Muscle of arm (tissue), 14 donors: ENCODE data around the gene EXOSC9. TPM values are rescaled to one million over a fixed set of nuclear protein-coding genes. Genes with fewer than 3 reads are reported as not detected.
A peak's percentile ranks its signal among the peaks of the same experiment; 100 is the strongest.
"Not testable (repeated sequence)": the region's sequence is repeated elsewhere in the genome, so short reads cannot be mapped to it uniquely, and the experiment has no call there.

Experiments
- DNase-seq: peaks from one replicate; pipeline ENCODE4 v3.0.0-alpha.2; 2013
- long read RNA-seq, 11 donors: transcript quantifications; one replicate each; lab custom pipeline, GENCODE V29; 2026
- polyA plus RNA-seq, 12 donors: library from polyadenylated mRNA; unstranded; fragments of 120-200 nt; gene quantifications; one replicate each; pipeline ENCODE4 v1.2.1, GENCODE V29; 2013; ENCODE audit not compliant: insufficient read length in 12 of 12

The EXOSC9 gene, protein sequence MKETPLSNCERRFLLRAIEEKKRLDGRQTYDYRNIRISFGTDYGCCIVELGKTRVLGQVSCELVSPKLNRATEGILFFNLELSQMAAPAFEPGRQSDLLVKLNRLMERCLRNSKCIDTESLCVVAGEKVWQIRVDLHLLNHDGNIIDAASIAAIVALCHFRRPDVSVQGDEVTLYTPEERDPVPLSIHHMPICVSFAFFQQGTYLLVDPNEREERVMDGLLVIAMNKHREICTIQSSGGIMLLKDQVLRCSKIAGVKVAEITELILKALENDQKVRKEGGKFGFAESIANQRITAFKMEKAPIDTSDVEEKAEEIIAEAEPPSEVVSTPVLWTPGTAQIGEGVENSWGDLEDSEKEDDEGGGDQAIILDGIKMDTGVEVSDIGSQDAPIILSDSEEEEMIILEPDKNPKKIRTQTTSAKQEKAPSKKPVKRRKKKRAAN
- 10 to 100 TPM in 11 of 12 donors, not detected in 1; 24.0 to 58.3 (median 33.1) TPM for polyA plus RNA-seq
- long read RNA-seq, donor 1, partial matches to known transcripts = 8 of 13 reads
- long read RNA-seq, donor 1, other reads (novel, unspliced or antisense) = 0 of 13 reads
- long read RNA-seq, donor 2, partial matches to known transcripts = 11 of 30 reads
- long read RNA-seq, donor 2, other reads (novel, unspliced or antisense) = 15 of 30 reads
- long read RNA-seq, donor 3, partial matches to known transcripts = 0 of 2 reads
- long read RNA-seq, donor 3, other reads (novel, unspliced or antisense) = 0 of 2 reads
- long read RNA-seq, donor 4, partial matches to known transcripts = 0 of 1 reads
- long read RNA-seq, donor 4, other reads (novel, unspliced or antisense) = 0 of 1 reads
- long read RNA-seq, donor 5, transcript EXOSC9-201 (12 exons, 1,481 nt) = major isoform, 5 of 59 reads
- long read RNA-seq, donor 5, partial matches to known transcripts = 31 of 59 reads
- long read RNA-seq, donor 5, other reads (novel, unspliced or antisense) = 23 of 59 reads
- long read RNA-seq, donor 6, partial matches to known transcripts = 0 of 5 reads
- long read RNA-seq, donor 6, other reads (novel, unspliced or antisense) = 5 of 5 reads
- long read RNA-seq, donor 7, partial matches to known transcripts = 0 of 1 reads
- long read RNA-seq, donor 7, other reads (novel, unspliced or antisense) = 0 of 1 reads
- long read RNA-seq, donor 8, transcript EXOSC9-201 (12 exons, 1,481 nt) = major isoform, 8 of 16 reads
- long read RNA-seq, donor 8, partial matches to known transcripts = 8 of 16 reads
- long read RNA-seq, donor 8, other reads (novel, unspliced or antisense) = 0 of 16 reads
- long read RNA-seq, donor 9, partial matches to known transcripts = 6 of 9 reads
- long read RNA-seq, donor 9, other reads (novel, unspliced or antisense) = 0 of 9 reads
- long read RNA-seq, donor 10, transcript EXOSC9-201 (12 exons, 1,481 nt) = major isoform, 5 of 8 reads
- long read RNA-seq, donor 10, partial matches to known transcripts = 0 of 8 reads
- long read RNA-seq, donor 10, other reads (novel, unspliced or antisense) = 0 of 8 reads
- long read RNA-seq, donor 11, partial matches to known transcripts = 0 of 1 reads
- long read RNA-seq, donor 11, other reads (novel, unspliced or antisense) = 0 of 1 reads

DNA sequence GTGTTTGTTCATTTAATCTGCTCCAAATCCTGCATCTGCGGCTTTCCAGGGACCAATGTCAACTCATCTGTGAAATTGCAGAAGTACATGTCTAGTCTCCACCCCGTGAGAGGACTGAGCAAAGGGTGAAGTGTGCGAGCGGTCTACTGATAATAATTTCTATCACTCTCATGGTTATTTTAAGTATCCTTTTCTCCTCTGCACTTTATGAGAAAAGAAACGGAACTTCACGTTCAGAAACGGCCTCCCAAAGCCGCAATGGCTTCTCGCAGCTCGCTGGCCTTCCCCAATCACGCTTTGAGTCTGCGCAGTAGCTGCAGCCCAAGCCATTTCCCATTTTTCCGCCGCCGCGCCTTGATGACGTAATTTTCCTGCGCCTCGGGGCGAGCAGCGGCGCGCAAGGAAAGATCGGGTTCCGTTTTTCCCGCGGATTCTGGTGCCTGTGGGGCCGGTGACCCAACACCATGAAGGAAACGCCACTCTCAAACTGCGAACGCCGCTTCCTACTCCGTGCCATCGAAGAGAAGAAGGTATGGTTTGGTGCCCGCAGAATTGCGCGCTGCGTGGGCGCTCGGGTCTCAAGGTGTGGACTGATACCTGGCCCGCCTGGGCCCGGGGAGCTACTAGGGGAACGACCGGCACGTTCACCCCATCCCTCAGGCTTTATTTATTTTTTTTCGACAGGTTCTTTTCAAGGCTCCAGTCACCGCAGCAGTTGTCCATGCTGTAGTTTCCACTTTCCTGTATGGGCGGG, at the start of gene EXOSC9:
TSS of gene EXOSC9 (plus strand) at position 363 of the 754 bp plus-strand sequence. CDS start at position 465, 102 bp downstream.
- DNase-seq = peak; percentile 98

DNA sequence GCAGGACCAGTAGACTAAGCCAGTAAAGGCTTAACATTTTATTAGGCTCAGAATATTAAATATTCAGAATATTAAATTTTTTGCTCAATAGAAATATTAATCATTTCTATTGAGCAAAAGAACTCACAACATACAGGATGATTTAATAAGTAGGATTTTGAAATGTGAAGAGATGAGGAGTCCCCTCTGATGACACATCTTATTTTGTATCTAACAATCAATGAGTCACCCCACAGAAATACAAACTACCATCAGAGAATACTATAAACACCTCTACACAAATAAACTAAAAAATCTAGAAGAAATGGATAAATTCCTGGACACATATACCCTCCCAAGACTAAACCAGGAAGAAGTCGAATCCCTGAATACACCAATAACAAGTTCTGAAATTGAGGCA, 49.0 kb upstream of the EXOSC9 start:
- not testable (repeated sequence) for DNase-seq

DNA sequence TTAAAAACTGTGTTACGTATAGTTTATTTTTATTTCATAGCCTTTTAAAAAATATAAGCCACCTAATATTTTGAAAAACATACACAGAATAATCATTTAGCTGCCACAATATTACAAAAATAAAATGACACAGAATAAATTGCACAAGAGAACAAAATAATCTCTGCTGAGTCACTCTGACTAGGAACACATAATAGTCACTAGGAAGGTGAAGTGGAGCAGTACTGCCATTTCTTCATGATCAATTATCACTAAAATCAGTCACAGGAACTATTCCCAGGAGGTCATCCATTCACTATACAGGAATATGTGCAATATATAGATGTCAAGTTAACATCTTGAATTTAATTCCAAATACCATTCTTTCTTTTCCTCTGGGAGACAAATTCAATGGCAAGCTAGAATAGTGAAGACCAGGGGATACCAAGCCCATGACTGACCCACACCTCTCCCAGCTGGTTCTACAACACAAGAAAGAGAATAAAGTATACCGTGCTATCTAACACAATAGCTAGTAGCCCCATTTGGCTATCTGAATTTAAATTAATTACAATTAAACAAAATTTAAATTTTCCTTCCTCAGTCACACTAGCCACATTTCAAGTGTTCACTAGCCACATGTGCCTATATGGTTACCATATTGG, 42.1 kb upstream of the EXOSC9 start:
- DNase-seq = no peak

DNA sequence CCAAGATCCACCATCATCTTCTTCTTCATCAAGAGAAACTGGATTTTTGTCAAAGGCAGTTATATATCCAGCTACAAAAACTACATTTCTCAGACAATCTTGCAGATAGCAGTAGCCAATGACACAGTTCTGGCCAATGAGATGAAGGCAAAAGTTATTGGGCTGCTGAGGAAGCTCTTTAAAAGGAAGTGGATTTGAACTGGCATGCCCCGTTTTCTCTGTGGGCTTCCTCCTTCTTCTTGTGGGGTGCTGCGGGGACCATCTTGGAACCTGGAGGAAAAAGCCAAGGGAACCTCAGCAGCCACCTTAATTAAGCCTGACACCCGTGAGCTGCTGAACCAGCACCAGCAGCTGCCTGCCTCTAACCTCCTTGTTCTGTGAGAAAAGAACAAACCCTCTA, 40.9 kb upstream of the EXOSC9 start:
- DNase-seq = no peak

DNA sequence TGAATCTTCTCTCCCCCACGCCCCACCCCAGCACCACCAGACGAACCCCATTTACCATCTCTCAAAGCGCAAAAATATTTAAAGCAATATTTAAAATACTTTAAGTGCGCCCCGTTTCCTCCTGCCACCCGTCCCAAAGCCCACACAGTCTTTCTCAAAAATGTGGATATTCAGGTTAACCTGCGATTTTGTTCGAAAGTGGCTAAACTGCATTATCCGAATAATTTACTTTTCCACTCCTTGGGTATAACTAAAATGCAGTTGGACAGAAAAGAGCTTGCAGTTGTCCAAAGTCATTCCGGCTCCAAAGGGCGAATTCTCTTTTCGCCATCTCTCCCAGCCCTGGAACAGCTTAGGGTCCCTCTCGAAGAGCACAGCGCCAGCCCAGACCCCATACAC, 36.8 kb upstream of the EXOSC9 start:
- no peak for DNase-seq

DNA sequence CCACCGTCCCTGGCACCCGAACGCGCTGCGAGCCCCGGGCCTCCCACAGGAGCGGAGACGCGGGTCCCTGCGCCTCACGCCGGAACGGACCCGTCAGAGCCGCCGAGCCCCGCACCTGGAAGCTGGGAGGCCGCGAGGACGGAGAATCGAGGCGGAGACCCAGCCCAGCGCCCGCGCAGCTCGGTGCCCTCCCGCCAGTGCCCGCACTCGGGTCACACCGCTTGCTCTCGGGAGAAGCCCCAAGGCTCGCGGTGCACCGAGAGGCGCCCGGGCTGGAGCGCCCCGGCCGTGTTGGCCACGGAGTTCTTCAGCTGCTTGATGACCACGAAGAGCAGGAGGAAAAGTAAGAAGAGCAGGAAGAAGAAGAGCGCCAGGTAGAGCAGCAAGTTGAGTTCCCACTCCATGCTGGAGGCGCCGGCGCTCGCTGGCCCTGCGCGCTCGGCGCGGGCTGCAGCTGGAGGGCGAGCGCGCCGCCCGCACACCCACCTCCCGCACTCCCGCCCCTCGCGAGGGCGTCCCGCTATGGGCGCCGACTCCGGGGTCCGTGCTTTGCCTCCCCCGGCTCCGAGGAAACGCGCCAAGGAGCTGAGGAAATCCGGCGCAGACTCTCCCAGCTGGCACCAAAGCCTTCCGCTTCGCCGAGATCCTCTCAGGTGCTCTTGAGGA, 36.3 kb upstream of the EXOSC9 start, which contains the start of gene SMIM43:
TSS of gene SMIM43 (minus strand) at position 463 of the 666 bp plus-strand sequence. CDS start at position 404, 59 bp downstream.
- no peak for DNase-seq

DNA sequence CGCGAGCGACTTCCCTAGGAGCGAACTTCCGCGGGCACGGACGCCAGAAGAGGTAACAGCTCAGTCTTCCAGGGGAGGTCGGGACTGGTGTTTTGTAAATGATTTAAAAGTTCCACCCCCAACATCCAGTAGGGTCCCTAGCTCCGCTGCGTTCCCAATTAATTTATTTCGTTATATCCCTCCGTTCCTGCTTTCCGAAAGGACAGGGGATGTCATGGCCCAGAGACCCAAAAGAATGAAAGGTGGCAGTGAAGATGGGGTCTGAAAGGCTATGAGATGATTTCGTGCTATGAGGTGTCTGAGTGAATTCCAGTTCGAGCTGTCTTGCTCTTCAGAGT, 35.8 kb upstream of the EXOSC9 start:
- DNase-seq = no peak

DNA sequence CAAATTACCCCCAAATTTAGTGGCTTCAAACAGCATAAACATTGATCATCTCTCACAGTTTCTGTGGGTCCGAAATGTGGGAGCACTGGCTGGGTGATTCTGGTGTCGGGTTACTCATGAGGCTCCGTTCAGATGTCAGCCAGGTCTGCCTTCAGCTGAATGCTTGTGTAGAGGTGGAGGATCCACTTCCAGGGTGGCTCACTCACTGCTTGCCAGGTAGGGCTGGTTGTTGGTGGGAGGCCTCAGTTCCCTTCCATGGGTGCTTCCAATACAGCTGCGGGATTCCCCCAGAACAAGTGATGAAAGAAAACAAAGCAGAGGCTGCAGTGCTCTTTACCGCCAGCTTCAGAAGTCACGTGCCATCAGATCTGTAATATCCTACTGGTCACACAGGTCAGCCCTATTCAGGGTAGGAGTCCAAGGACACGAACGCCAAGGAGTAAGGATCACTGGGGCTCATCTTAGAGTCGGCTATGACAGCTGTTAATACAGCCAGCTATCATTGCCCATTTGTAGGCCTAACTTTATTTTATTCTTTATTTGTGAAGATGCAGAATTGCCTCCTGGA, 35.1 kb upstream of the EXOSC9 start:
- DNase-seq = no peak

DNA sequence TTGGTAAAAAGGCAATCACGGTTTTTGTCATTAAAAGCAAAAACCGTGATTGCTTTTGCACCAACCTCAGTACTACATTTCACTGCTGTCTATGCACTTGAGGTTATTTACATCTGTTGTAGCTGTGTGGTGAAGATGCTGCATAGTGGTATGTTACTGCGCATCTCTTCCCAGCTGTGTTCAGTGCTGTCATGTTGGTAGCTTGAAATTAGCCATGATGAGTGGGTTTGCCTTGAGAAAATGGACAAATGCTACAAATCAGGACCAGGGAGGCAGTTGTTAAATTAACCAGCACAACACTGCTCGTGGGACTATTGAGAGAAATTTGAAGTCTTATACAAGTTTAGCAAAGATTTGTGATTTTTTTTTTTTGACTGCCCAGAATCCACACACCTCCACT, 34.0 kb upstream of the EXOSC9 start:
- DNase-seq = no peak

DNA sequence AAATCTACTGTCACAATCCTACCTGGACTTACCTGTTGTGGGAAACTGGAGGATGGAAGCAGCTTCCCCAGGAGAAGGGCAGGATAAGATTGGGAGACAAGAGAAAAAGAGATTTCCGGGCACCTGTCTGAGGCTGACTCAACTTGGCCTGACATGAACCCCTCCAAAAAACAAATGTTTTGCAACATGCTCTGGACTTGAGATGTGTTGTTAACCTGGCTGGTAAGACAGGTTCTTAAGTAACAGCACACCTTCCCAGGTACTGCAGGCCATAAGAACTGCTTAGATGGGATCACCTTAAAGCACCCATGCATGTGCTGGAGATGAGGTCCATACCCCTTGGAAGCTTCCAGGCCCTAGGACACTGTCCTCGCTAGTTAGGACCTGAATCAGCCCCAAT, 31.8 kb upstream of the EXOSC9 start:
- no peak for DNase-seq

DNA sequence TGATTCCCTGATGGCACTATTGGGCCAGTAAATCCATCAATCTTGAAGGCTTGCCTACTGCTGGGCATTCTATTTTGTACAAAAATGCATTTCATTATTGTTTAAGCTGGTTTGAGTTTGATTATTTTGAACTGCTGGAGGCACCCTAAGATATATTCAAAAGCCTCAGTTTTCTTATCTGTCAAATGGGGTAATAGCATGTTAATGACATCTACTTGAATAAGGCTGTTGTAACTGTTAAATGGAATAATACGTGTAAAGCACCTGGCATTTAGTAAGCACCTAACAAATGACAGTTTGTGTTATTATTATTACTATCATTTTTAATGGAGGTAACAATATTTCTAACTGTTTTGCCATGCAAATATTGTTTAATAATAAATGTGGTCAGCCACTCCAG, 29.3 kb upstream of the EXOSC9 start:
- no peak for DNase-seq

DNA sequence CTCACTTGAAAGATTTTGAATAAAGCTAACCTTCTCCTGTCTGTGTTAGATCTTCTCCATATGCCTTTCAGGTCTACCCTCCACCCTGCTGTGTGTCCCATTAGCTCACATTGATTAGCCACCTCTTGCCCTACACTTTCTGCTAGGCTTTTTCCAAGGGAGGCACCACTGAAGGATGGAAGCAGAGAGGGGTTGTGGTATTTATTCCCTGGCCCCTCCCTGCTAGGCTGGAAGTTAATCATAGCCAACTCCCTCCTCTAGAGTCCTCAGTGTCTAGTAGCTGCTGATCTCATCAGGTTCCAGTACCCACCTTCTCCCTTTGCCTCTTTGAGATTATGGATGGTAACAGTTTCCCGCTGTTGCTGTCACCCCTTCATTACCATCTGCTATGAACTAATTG, 27.2 kb upstream of the EXOSC9 start:
- no peak for DNase-seq

DNA sequence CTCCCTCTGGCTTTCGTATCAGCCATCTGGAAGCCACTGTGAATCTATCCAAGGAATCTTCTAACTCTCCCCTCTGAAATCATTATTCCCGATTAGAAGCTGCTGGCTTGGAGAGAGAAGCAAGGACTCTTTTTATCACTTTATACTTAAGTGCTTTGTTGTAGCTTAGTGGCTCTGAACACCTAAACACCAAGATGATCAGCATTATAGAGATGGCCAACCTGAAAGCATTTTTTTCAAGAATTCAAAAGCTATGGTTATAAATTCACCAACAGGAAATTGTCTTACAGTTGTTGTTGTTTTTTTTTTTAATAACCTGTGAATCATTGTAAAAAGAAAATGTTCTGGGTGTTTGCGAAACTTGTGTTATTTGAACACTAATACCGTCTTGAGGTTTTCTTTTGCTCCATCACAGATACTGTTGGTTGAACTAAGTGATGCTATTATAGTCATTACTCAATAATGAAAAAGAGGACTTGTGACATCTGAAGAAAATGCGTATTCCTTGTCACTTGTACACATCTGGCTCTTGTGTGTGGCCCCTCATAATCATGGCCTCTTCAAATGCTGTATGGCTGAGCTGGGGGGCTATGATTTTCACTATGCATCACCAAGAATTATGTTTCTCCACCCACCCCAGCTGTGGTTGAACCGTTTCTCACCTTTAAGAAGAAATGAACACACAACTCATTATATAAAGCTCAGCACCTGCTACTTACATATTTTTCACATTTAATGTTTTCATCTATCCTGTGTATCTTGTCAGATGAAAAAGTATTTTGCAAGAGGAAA, 24.3 kb upstream of the EXOSC9 start:
- no peak for DNase-seq

DNA sequence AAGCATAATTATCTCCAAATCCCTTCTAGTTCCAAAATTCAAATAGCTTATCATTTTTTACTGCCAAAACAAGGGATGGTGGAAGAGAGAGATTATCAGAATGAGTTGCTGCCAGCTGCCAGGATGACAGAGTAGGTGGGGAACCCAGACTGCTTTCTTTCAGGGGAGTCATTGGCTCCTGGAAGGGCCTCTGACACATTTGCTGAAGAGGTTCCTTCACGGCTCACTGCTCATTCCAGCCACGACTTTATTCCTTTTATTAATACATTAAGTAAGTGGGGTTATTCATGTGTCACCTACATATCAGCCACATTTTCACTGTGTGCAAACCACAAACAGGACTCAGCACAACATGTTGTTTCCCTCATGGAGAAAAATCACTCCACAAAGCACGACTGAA, 23.5 kb upstream of the EXOSC9 start:
- DNase-seq = no peak

DNA sequence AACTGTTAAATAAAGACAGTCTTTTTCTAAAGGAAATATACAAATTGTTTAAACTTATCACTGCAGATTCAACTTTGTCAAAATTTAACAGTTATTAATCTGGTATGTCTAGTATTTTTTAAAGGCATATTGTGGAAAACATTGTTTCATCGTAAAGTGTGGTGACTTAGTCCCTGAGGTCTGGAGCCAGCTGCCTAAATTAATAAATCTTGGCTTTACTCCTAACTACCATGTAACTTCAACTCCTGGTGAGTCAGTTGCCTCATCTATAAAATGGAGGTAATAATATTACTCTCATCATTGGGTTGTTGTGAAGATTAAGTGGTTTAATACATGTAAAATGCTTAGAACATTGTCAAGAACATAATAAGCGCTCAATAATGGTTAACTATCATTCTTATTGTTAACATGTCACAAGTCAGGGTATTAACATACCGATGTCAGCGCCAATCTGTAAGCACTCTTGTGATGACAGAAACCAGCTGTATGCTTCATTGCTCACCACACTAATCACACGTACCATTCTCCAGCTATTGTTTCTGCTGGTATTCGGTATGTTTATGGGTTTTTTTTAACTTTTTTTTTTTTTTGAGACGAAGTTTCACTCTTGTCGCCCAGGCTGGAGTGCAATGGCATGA, 22.0 kb upstream of the EXOSC9 start:
- DNase-seq = no peak

DNA sequence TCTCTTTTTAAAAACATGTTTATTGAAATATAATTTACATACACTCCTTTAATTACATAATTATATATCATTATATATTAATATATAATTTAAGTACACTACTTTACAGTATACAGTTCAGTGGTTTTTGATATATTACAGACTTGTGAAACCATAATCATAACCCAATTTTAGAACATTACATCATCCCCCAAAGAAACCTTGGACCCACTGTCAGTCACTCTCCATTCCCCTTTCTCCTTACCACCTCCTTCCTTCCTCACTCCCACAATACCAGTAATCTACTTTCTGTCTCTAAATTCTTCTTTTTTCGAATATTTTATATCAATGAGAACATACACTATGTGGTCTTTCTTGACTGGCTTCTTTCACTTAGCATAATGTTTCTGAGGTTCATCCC, 17.9 kb upstream of the EXOSC9 start:
- DNase-seq = no peak

DNA sequence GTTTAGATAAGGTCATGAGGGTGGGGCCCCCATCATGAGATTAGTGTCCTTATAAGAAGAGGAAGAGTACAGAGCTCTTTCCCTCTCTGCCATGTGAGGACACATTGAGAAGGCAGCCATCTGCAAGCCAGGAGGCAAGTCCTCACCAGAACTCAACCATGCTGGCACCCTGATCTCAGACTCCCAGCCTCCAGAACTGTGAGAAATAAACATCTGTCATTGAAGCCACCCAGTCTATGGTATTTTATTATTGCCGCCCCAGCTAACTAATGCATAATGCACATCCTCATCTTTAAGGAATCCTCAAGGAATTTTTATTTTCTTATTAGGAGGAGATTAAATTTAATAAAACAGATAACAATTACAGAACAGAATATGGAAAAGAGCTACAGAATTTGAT, 16.7 kb upstream of the EXOSC9 start:
- DNase-seq = no peak

DNA sequence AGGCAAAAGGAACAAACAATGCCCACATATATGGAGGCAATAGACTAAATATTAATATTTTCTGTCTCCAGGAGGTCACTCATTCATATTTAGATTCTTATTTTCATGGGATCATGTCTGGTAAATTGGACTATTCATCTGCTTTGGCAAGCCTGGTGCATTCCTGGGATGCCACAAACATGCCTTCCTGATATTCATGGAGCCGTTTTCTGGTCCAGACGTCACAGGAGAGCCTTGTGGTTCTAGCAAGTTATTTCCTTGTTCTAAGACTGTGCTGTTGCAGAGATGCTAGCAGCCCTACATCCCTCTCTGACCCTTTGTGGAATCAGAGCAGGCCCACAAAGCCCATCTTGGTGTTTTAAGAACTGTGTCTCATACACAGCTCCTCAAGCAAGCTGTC, 16.1 kb upstream of the EXOSC9 start:
- DNase-seq = no peak
